HepG2 (cell line): ENCODE results near the gene PKD2L2. TPM values are rescaled to one million over a fixed set of nuclear protein-coding genes. Genes with fewer than 3 reads are reported as not detected.

Source experiments
- ATAC-seq: fragments of 200-7000 bp; cut with Tn5 transposase; 3 replicates; pipeline ENCODE4 v1.9.1; 2020; ENCODE audit warnings: mild to moderate bottlenecking, moderate library complexity
- BruUV-seq: library from RNA; stranded (reverse); fragments of 400-500 nt; replicated peaks from 2 replicates; lab custom pipeline; 2021; lab: Mats Ljungman, UMichigan
- CTCF ChIA-PET: fragments of 300-600 bp; formaldehyde crosslinking; extraction: SDS; loops from one replicate; lab custom pipeline; 2021; ENCODE audit warnings: low total read pairs, inconsistent platforms, low intra/inter-chr PET ratio; lab: Yijun Ruan, JAX
- POLR2A ChIA-PET: fragments of 350-600 bp; sonication (Branson Sonifier 250); formaldehyde crosslinking; loops from one replicate; lab custom pipeline; 2020; ENCODE audit warnings: antibody characterized with exemption, inconsistent platforms; lab: Yijun Ruan, JAX
- DNase-seq: peaks from one replicate; pipeline ENCODE4 v3.0.0-alpha.2; 2015; ENCODE audit warnings: low spot score
- FAIRE-seq: peaks from 3 replicates; lab custom pipeline; 2011; peaks lifted over from hg19 to GRCh38; lab: Jason Lieb, UNC
- H2AFZ ChIP-seq: one replicate; pipeline ENCODE4 v1.6.1; 2011; ENCODE audit warnings: low read length, inconsistent platforms
- H3K27ac ChIP-seq: fragments of 300-600 bp; 3 replicates; pipeline ENCODE4 v1.8.0; 2011; ENCODE audit warnings: mixed run types, mild to moderate bottlenecking, mixed read lengths, low read length, inconsistent platforms; ENCODE audit not compliant: insufficient read depth; ENCODE audit errors: extremely low read length
- H3K27me3 ChIP-seq, 2 experiments: fragments of 200-600 bp in 1 of 2; 2 replicates in 1 of 2; 3 replicates in 1 of 2; pipeline versions ENCODE4 v1.6.0 to v1.8.0; 2011; ENCODE audit warnings: low read length in 2 of 2, mild to moderate bottlenecking in 2 of 2, moderate library complexity in 2 of 2, inconsistent platforms in 1 of 2; ENCODE audit not compliant: insufficient read depth in 2 of 2, control insufficient read depth in 1 of 2
- H3K36me3 ChIP-seq, 2 experiments: fragments of 200-600 bp in 1 of 2; replicated peaks in 1 of 2; 2 replicates in 1 of 2; 3 replicates in 1 of 2; pipeline versions ENCODE4 v1.5.1 to v1.8.0; 2011; ENCODE audit warnings: low read length in 2 of 2, inconsistent platforms in 1 of 2; ENCODE audit not compliant: insufficient read depth in 2 of 2, control insufficient read depth in 1 of 2
- H3K4me1 ChIP-seq: 2 replicates; pipeline ENCODE4 v1.5.1; 2012; ENCODE audit warnings: low read length, inconsistent platforms; ENCODE audit not compliant: insufficient read depth
- H3K4me2 ChIP-seq: 2 replicates; pipeline ENCODE4 v1.6.0; 2011; ENCODE audit warnings: low read depth, low read length, inconsistent platforms
- H3K4me3 ChIP-seq, 3 experiments: fragments of 200-600 bp in 1 of 3; sonication (generic), shearing (Covaris generic) in 1 of 3; replicated peaks in 1 of 3; 2 replicates each; pipeline ENCODE4 v1.5.1; 2011 to 2016; ENCODE audit warnings: low read length in 3 of 3, inconsistent platforms in 2 of 3, low read depth in 2 of 3, mild to moderate bottlenecking in 2 of 3, control low read depth in 1 of 3, mixed read lengths in 1 of 3; ENCODE audit not compliant: insufficient read depth in 1 of 3
- H3K79me2 ChIP-seq: one replicate; pipeline ENCODE4 v1.6.1; 2011; ENCODE audit warnings: low read length, inconsistent platforms; ENCODE audit not compliant: insufficient read depth
- H3K9ac ChIP-seq: 2 replicates; pipeline ENCODE4 v1.6.0; 2011; ENCODE audit warnings: mild to moderate bottlenecking, low read depth, low read length, inconsistent platforms; ENCODE audit not compliant: insufficient read depth
- H3K9me3 ChIP-seq: 2 replicates; pipeline ENCODE4 v1.5.1; 2012; ENCODE audit warnings: mild to moderate bottlenecking, low read length
- H4K20me1 ChIP-seq: 2 replicates; pipeline ENCODE4 v1.6.0; 2011; ENCODE audit warnings: inconsistent platforms, mild to moderate bottlenecking, low read length, moderate library complexity; ENCODE audit not compliant: insufficient read depth
- FLYWCH1 ChIP-seq: sonication (generic); formaldehyde crosslinking; IDR thresholded peaks from 2 replicates; pipeline ENCODE4 v1.8.1; 2023; ENCODE audit warnings: mild to moderate bottlenecking, missing genetic modification reagents
- FOXP1 ChIP-seq, 2 experiments: fragments of 450-650 bp in 1 of 2; IDR thresholded peaks; 2 replicates each; pipeline ENCODE4 v1.6.1; 2017 to 2018; ENCODE audit warnings: antibody characterized with exemption in 1 of 2
- HNF1A ChIP-seq, 2 experiments: sonication (generic) in 1 of 2; formaldehyde crosslinking in 1 of 2; IDR thresholded peaks; 2 replicates each; pipeline versions ENCODE4 v1.4.0 to v1.6.1; 2016 to 2020; ENCODE audit warnings: borderline replicate concordance in 1 of 2, low read depth in 1 of 2, mild to moderate bottlenecking in 1 of 2, missing genetic modification reagents in 1 of 2
- ZBTB7B ChIP-seq: sonication (generic); formaldehyde crosslinking; IDR thresholded peaks from 2 replicates; pipeline ENCODE4 v1.4.0; 2020; ENCODE audit warnings: missing genetic modification reagents
- ZMAT5 ChIP-seq: sonication (generic); formaldehyde crosslinking; IDR thresholded peaks from 2 replicates; pipeline ENCODE4 v1.5.0; 2020; ENCODE audit warnings: mild to moderate bottlenecking, low read depth, missing genetic modification reagents, borderline replicate concordance
- ZNF335 ChIP-seq: sonication (generic); formaldehyde crosslinking; IDR thresholded peaks from 2 replicates; pipeline ENCODE4 v1.4.0; 2020; ENCODE audit warnings: missing genetic modification reagents
- WGBS: methylation state at CpG from one replicate; pipeline ENCODE4 v1.1.6; 2017; ENCODE audit warnings: low lambda C conversion rate; 5-methylcytosine and 5-hydroxymethylcytosine counted together
- in situ Hi-C: cut with HindIII; loops from 2 replicates; pipeline ENCODE4 v1.10.0; 2017; ENCODE audit warnings: low pct_unique_long_range_greater_than_20kb; ENCODE audit not compliant: extremely low pct_ligation_motif_present
- intact Hi-C: fragments of 100-400 bp; cut with micrococcal nuclease; formaldehyde crosslinking; loops from one replicate; pipeline ENCODE4 v1.10.0; 2022; ENCODE audit not compliant: unreplicated experiment
- polyA plus RNA-seq, 8 experiments: library from polyadenylated mRNA; depleted of rRNA in 3 of 8; stranded (reverse) in 7 of 8; unstranded in 1 of 8; fragments of >200 nt; fragmentation: Illumina TruSeq in 4 of 8; extraction: Trizol in 4 of 8; gene quantifications; 2 replicates each; pipeline versions ENCODE4 v1.2.1 to v1.2.3, GENCODE V29; 2011 to 2016; ENCODE audit warnings: low read depth in 4 of 8, missing spikeins in 1 of 8, mixed read lengths in 1 of 8; ENCODE audit not compliant: insufficient read depth in 1 of 8
- total RNA-seq, 5 experiments: library from RNA; depleted of rRNA; stranded (reverse); fragments of >200 nt; fragmentation: Illumina TruSeq; extraction: Trizol; gene quantifications; 2 replicates each; pipeline ENCODE4 v1.2.3, GENCODE V29; 2016; ENCODE audit warnings: low read depth in 1 of 5

The PKD2L2 gene
- total and polyA plus RNA-seq, 2 of the 13 experiments (the other 11 are each of a cell fraction or from before 2014, with no cell fraction given), result not detected

GRCh38 chr5:137894586-137894985 lies 5.3 kb downstream of the PKD2L2 start:
- no peak overlapping the region for H2AFZ ChIP-seq
- POLR2A ChIA-PET, result no interaction called here
- in situ Hi-C loops, result no loop called here

GRCh38 chr5:137896560-137896959 lies 7.3 kb downstream of the PKD2L2 start:
- TF ChIP-seq ZBTB7B (CRISPR knock-in tag) (no peak), HNF1A (IDR thresholded peaks at IDR 0.05; ENCODE audit: low read depth) (no peak), HNF1A (CRISPR knock-in tag; IDR thresholded peaks at IDR 0.05; ENCODE audit: borderline replicate concordance) (no peak), FLYWCH1 (CRISPR knock-in tag) (no peak), ZNF335 (no peak)
- DNase-seq (no peak), FAIRE-seq (no peak), ATAC-seq (no peak)
- H4K20me1 ChIP-seq, result no peaks in the 10 kb centered on the region
- H3K9me3 ChIP-seq, result no peaks in the 10 kb centered on the region
- 74% methylated on average over 3 of the region's 3 CpGs for WGBS
- 0 out of 2 replicates have a peak overlapping the region, but pooled peaks have one; percentile 3 for H3K4me2 ChIP-seq
- BruUV-seq, result no TSS peak
- peaks cover 59% of the 10 kb centered on the region for H3K4me1 ChIP-seq
- H3K27me3 ChIP-seq, result no peaks in the 10 kb centered on the region
- H3K36me3 ChIP-seq, result no peaks in the 10 kb centered on the region
- ChIA-PET POLR2A (no interaction called here), CTCF (no interaction called here)
- no peak overlapping the region for H3K27ac ChIP-seq
- H3K9ac ChIP-seq, result no peak overlapping the region
- intact Hi-C loops, result loop anchor here (10.0 kb wide), 1 partner anchor 142 kb away; the partner anchor contains the start of gene HNRNPA0
- H2AFZ ChIP-seq, result no peak overlapping the region
- H3K79me2 ChIP-seq, result no peaks in the 10 kb centered on the region
- in situ Hi-C loops, result no loop called here
- no peak overlapping the region for H3K4me3 ChIP-seq

More at GRCh38 chr5:137894586-137894985, 5.3 kb downstream of the PKD2L2 start:
- Histone ChIP-seq H3K9ac (no peak overlapping the region), H3K79me2 (no peaks in the 10 kb centered on the region), H3K36me3 (no peaks in the 10 kb centered on the region), H4K20me1 (no peaks in the 10 kb centered on the region), H3K27me3 (no peaks in the 10 kb centered on the region), H3K4me3 (no peak overlapping the region), H3K27ac (no peak overlapping the region), H3K4me1 (peaks cover 50% of the 10 kb centered on the region), H3K9me3 (no peaks in the 10 kb centered on the region), H3K4me2 (no peak overlapping the region)
- intact Hi-C loops, result loop anchor here (10.0 kb wide), 1 partner anchor 140 kb away; the partner anchor contains the start of gene HNRNPA0
- no TSS peak for BruUV-seq
- FAIRE-seq (no peak), ATAC-seq (no peak), DNase-seq (no peak)
- TF ChIP-seq ZMAT5 (CRISPR knock-in tag) (no peak), FOXP1 (IDR thresholded peaks at IDR 0.05) (no peak), FOXP1 (CRISPR knock-in tag; IDR thresholded peaks at IDR 0.05) (0 out of 2 replicates have a peak, but pooled peaks have one; percentile 9)
- CTCF ChIA-PET, result no interaction called here
